Measurements from ENCODE around the gene DKKL1.
"Not testable (repeated sequence)": the region's sequence is repeated elsewhere in the genome, so short reads cannot be mapped to it uniquely, and the experiment has no call there.

The DKKL1 gene

GRCh38 chr19:49363268-49364082 lies at the start of gene DKKL1:
Gene DKKL1, plus strand, starts transcription at chr19:49363877. Its CDS starts 122 bp downstream, at chr19:49363999.
- H3K9me3 ChIP-seq (ENCODE audit: control insufficient read depth, insufficient read depth, low read length): no peaks in the 10 kb centered on the region
- H3K4me3 ChIP-seq (ENCODE audit: low read depth, low read length): peak within 1 kb of the TSS; percentile 55
- no peaks in the 10 kb centered on the region for H3K4me1 ChIP-seq (ENCODE audit: control insufficient read depth, insufficient read depth, low read length)
- peak within 1 kb of the TSS; percentile 24 for H3K9ac ChIP-seq (ENCODE audit: low read depth, low read length)
- H3K27me3 ChIP-seq (ENCODE audit: control insufficient read depth, insufficient read depth, low read length): no peaks in the 10 kb centered on the region
- H3K36me3 ChIP-seq (ENCODE audit: control insufficient read depth, insufficient read depth, low read length): peaks cover 6% of the 10 kb centered on the region

- Histone ChIP-seq H3K4me1 (ENCODE audit: control insufficient read depth, insufficient read depth, low read length) (no peaks in the 10 kb centered on the region), H3K36me3 (ENCODE audit: control insufficient read depth, insufficient read depth, low read length) (no peaks in the 10 kb centered on the region), H3K9ac (ENCODE audit: low read depth, low read length) (no peak overlapping the region), H3K4me3 (ENCODE audit: low read depth, low read length) (no peak overlapping the region), H3K9me3 (ENCODE audit: control insufficient read depth, insufficient read depth, low read length) (no peaks in the 10 kb centered on the region), H3K27me3 (ENCODE audit: control insufficient read depth, insufficient read depth, low read length) (no peaks in the 10 kb centered on the region)
Observed at GRCh38 chr19:49315111-49315510, 48.6 kb upstream of the DKKL1 start.

GRCh38 chr19:49316284-49316683 lies 47.4 kb upstream of the DKKL1 start:
- no peaks in the 10 kb centered on the region for H3K36me3 ChIP-seq (ENCODE audit: control insufficient read depth, insufficient read depth, low read length)
- H3K4me3 ChIP-seq (ENCODE audit: low read depth, low read length): no peak overlapping the region
- H3K4me1 ChIP-seq (ENCODE audit: control insufficient read depth, insufficient read depth, low read length): no peaks in the 10 kb centered on the region
- H3K27me3 ChIP-seq (ENCODE audit: control insufficient read depth, insufficient read depth, low read length): no peaks in the 10 kb centered on the region
- no peak overlapping the region for H3K9ac ChIP-seq (ENCODE audit: low read depth, low read length)
- H3K9me3 ChIP-seq (ENCODE audit: control insufficient read depth, insufficient read depth, low read length): no peaks in the 10 kb centered on the region

- Histone ChIP-seq H3K9me3 (ENCODE audit: control insufficient read depth, insufficient read depth, low read length) (no peaks in the 10 kb centered on the region), H3K27me3 (ENCODE audit: control insufficient read depth, insufficient read depth, low read length) (no peaks in the 10 kb centered on the region), H3K36me3 (ENCODE audit: control insufficient read depth, insufficient read depth, low read length) (no peaks in the 10 kb centered on the region), H3K9ac (ENCODE audit: low read depth, low read length) (no peak overlapping the region), H3K4me3 (ENCODE audit: low read depth, low read length) (no peak overlapping the region), H3K4me1 (ENCODE audit: control insufficient read depth, insufficient read depth, low read length) (no peaks in the 10 kb centered on the region)
Observed at GRCh38 chr19:49318296-49318695, 45.4 kb upstream of the DKKL1 start.

- H3K4me1 ChIP-seq (ENCODE audit: control insufficient read depth, insufficient read depth, low read length): no peaks in the 10 kb centered on the region
- no peak within 1 kb of the TSS for H3K4me3 ChIP-seq (ENCODE audit: low read depth, low read length)
- no peaks in the 10 kb centered on the region for H3K36me3 ChIP-seq (ENCODE audit: control insufficient read depth, insufficient read depth, low read length)
- H3K9me3 ChIP-seq (ENCODE audit: control insufficient read depth, insufficient read depth, low read length): no peaks in the 10 kb centered on the region
- no peaks in the 10 kb centered on the region for H3K27me3 ChIP-seq (ENCODE audit: control insufficient read depth, insufficient read depth, low read length)
- H3K9ac ChIP-seq (ENCODE audit: low read depth, low read length): no peak within 1 kb of the TSS
Observed at GRCh38 chr19:49324801-49325576, 38.7 kb upstream of the DKKL1 start, which contains the start of gene SLC6A16. Gene SLC6A16, minus strand, starts transcription at chr19:49325191. Its CDS starts 13,844 bp downstream, at chr19:49311347.

GRCh38 chr19:49325756-49326155 lies 37.9 kb upstream of the DKKL1 start:
- H3K36me3 ChIP-seq (ENCODE audit: control insufficient read depth, insufficient read depth, low read length); H3K9ac ChIP-seq (ENCODE audit: low read depth, low read length); H3K4me1 ChIP-seq (ENCODE audit: control insufficient read depth, insufficient read depth, low read length); H3K27me3 ChIP-seq (ENCODE audit: control insufficient read depth, insufficient read depth, low read length); H3K9me3 ChIP-seq (ENCODE audit: control insufficient read depth, insufficient read depth, low read length); H3K4me3 ChIP-seq (ENCODE audit: low read depth, low read length): not testable (repeated sequence)

DNA sequence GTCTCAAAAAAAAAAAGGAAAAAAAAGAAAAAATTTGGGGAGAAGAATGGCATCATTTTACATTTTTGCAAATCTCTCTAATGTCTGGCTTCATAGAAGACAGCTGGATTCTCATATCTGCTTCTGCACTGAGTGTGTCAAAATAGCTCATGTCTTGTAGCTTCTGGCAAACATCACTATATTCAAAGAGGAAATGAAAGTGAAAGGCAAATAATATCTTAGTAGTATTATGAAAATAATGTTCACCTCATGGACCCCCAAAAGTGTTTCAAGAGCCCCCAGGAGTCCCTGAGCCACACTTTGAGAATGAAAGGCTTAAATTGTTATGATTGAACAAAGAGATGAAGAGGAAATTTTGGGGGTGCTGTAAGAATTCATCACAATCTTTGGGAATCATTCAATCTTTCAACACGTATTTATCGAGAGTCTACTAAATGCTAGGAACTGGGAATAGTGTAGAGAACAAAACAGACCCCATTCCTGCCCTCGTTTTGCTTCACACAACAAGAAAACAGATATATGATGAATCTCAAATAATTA lies 37.4 kb upstream of the DKKL1 start:
- Histone ChIP-seq H3K9me3 (ENCODE audit: control insufficient read depth, insufficient read depth, low read length) (no peaks in the 10 kb centered on the region), H3K4me3 (ENCODE audit: low read depth, low read length) (no peak overlapping the region), H3K36me3 (ENCODE audit: control insufficient read depth, insufficient read depth, low read length) (no peaks in the 10 kb centered on the region), H3K4me1 (ENCODE audit: control insufficient read depth, insufficient read depth, low read length) (no peaks in the 10 kb centered on the region), H3K27me3 (ENCODE audit: control insufficient read depth, insufficient read depth, low read length) (no peaks in the 10 kb centered on the region), H3K9ac (ENCODE audit: low read depth, low read length) (no peak overlapping the region)

- Histone ChIP-seq H3K4me3 (ENCODE audit: low read depth, low read length) (no peak overlapping the region), H3K9me3 (ENCODE audit: control insufficient read depth, insufficient read depth, low read length) (no peaks in the 10 kb centered on the region), H3K27me3 (ENCODE audit: control insufficient read depth, insufficient read depth, low read length) (no peaks in the 10 kb centered on the region), H3K4me1 (ENCODE audit: control insufficient read depth, insufficient read depth, low read length) (no peaks in the 10 kb centered on the region), H3K36me3 (ENCODE audit: control insufficient read depth, insufficient read depth, low read length) (no peaks in the 10 kb centered on the region), H3K9ac (ENCODE audit: low read depth, low read length) (no peak overlapping the region)
Observed at GRCh38 chr19:49327878-49328544, 35.7 kb upstream of the DKKL1 start.

- Histone ChIP-seq H3K27me3 (ENCODE audit: control insufficient read depth, insufficient read depth, low read length) (no peaks in the 10 kb centered on the region), H3K9ac (ENCODE audit: low read depth, low read length) (no peak overlapping the region), H3K9me3 (ENCODE audit: control insufficient read depth, insufficient read depth, low read length) (no peaks in the 10 kb centered on the region), H3K4me3 (ENCODE audit: low read depth, low read length) (no peak overlapping the region), H3K36me3 (ENCODE audit: control insufficient read depth, insufficient read depth, low read length) (no peaks in the 10 kb centered on the region), H3K4me1 (ENCODE audit: control insufficient read depth, insufficient read depth, low read length) (no peaks in the 10 kb centered on the region)
Observed at GRCh38 chr19:49328741-49329140, 34.9 kb upstream of the DKKL1 start.

DNA sequence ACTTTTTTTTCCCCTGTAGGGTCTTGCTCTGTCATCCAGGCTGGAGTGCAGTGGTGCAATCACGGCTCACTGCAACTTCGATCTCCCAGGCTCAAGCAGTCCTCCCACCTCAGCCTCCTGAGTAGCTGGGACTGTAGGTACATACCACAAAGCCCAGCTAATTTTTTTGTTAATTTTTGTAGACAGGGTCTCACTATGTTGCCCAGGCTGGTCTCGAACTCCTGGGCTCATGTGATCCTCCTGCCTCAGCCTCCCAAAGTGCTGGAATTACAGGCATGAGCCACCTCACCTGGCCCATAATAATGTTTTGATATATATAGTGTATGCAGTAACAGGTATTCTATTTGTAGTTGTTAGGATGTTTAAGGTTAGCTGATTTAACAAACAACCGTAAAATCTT lies 32.5 kb upstream of the DKKL1 start:
- H3K36me3 ChIP-seq (ENCODE audit: control insufficient read depth, insufficient read depth, low read length); H3K27me3 ChIP-seq (ENCODE audit: control insufficient read depth, insufficient read depth, low read length); H3K4me3 ChIP-seq (ENCODE audit: low read depth, low read length); H3K4me1 ChIP-seq (ENCODE audit: control insufficient read depth, insufficient read depth, low read length); H3K9me3 ChIP-seq (ENCODE audit: control insufficient read depth, insufficient read depth, low read length); H3K9ac ChIP-seq (ENCODE audit: low read depth, low read length): not testable (repeated sequence)

DNA sequence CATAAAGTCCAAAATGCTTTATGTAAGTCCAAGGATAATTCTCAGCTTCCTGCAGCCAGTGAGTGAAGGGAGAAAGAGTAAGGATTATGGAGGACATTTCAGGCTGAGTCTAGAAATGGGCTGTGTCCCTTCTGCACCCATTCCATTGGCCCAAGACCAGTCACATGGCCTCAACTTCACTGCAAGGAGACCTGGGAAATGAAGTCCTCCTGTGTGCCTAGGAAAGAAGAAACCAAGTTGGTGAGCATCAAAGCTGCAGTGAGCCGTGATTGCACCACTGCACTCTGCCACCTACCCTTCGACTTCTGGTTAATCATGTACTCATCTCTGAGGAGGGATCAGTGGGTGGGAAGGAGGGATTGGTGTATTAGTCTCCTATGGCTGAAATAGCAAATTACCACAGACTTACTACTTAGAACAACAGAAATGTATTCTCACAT lies 32.0 kb upstream of the DKKL1 start:
- H3K36me3 ChIP-seq (ENCODE audit: control insufficient read depth, insufficient read depth, low read length): no peaks in the 10 kb centered on the region
- peaks cover 2% of the 10 kb centered on the region for H3K27me3 ChIP-seq (ENCODE audit: control insufficient read depth, insufficient read depth, low read length)
- H3K4me3 ChIP-seq (ENCODE audit: low read depth, low read length): no peak overlapping the region
- H3K4me1 ChIP-seq (ENCODE audit: control insufficient read depth, insufficient read depth, low read length): peaks cover 2% of the 10 kb centered on the region
- no peaks in the 10 kb centered on the region for H3K9me3 ChIP-seq (ENCODE audit: control insufficient read depth, insufficient read depth, low read length)
- no peak overlapping the region for H3K9ac ChIP-seq (ENCODE audit: low read depth, low read length)

Data from iPS-15b (cell line).